Hematopoietic multipotent progenitor cell treated with erythropoietin and hydrocortisone succinate and interleukin-3 and kit ligand, for 8 days (in vitro differentiated cells): ENCODE data around the gene RASA3.
"Not testable (repeated sequence)": the region's sequence is repeated elsewhere in the genome, so short reads cannot be mapped to it uniquely, and the experiment has no call there.

Experiments used
- DNase-seq: peaks from one replicate; pipeline ENCODE4 v3.0.0-alpha.2; 2015

RASA3 gene

DNA sequence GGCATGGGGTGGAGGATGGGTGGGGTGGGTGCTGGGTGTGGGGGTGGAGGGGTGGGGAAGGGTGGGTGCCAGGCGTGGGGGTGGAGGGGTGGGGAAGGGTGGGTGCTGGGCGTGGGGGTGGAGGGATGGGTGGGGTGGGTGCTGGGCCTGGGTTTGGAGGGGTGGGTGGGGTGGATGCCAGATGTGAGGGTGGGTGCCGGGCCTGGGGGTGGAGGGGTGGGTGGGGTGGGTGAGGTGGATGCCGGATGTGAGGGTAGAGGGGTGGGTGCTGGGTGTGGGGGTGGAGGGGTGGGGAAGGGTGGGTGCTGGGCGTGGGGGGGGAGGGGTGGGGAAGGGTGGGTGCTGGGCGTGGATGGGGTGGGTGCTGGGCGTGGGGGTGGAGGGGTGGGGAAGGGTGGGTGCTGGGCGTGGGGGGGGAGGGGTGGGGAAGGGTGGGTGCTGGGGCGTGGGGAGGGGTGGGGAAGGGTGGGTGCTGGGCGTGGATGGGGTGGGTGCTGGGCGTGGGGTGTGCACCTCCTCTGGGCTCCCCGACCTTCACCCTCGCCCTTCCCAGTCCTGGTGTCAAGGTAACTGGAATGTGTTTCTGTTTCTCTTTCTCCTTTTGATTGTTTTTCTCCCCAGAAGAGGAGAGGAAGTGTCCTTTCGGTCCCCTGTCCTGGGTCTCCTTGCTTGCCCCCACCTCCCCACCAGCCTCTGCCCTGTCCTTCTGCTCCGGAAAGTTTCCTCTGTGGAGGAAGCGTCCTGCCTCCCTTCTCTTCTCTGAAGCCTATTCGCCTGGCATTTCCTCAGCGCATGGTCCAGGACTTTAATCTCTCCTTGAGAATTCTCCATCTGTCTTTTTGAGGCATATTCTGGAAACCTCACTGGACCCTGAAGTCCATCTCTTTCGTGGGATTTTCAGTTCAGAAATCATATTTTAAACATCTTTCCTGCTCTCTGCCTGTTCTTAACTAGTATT is 23.8 kb upstream of the RASA3 start:
- DNase-seq: no peak

DNA sequence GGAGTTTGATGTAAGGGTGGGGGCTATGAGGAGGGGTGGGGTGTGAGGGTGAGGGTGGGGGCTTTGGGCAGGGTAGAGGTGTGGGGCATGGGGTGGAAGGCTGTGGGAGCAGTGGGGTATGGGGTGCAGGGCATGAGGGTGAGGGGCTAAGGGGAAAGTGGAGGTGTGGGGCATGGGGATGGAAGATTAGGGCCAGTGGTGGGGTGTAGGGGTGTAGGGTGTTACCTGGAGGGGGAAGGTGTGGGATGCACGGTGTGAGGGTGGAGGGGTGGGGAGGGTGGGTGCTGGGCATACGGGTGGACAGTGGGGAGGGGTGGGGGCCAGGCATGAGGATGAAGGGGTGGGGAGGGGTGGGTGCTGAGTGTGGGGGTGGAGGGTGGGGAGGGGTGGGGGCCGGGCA is 22.9 kb upstream of the RASA3 start:
- no peak for DNase-seq

DNA sequence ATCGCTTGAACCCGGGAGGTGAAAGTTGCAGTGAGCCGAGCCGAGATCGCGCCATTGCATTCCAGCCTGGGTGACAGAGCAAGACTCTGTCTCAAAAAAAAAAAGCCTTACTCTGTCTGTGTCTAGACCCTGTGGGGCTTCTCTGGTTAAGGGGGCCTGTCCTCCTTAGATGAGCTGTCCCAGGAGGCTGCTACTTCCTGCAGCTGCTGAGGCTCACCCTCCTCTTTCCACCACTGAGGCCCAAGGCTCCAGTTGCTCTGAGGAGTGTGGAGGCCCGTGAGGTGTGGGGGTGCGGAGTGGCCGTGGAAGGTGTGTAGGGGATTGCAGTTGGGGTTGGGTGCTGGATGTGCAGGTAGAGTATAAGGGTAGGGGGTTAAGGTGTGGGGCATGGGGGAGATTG is 22.1 kb upstream of the RASA3 start:
- DNase-seq: no peak

DNA sequence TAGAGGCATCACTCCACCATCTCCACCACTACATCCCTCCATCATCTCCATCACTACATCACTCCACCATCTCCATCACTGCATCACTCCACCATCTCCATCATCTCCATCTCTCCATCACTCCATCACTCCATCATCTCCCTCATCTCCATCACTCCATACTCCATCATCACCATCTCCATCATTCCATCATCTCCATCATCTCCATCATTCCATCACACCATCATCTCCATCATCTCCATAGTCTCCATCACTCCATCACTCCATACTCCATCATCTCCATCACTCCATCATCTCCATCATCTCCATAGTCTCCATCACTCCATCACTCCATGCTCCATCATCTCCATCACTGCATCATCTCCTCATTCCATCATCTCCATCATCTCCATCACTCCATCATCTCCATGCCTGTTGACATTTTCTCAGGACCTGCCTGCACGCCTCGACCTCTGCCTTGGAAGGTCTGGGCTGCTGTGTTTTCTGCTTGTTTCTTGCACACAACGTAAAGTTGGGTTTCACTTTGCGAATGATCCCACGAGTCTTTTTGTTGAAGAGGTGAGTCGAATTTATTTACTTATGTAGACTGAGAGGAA is 21.2 kb upstream of the RASA3 start:
- no peak for DNase-seq

DNA sequence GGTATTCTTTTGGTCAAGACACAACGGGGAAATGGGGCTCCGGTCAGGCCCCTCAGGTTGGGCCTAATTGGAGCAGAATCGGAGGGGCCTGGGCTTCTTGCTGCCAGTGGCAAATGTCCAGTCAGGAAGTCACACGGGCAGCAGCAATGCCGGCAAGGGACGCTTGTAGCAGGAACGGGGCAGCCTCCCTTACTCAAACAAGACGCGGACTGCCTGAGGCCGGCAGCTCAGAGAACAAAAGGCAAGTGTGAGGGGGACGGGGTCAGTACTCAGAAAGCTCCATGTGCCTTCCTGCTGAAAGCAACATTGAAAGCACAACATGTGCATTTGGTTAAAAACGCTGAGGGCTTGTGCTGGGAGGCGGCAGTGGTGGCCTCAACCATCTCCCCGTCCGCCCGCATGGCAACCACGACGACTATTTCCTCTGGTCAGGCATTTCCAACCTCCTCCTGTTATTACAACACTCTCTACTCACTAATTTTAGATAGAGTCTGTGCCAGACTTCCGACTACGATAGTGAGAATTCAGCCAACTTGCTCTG is 20.5 kb upstream of the RASA3 start:
- DNase-seq: no peak

DNA sequence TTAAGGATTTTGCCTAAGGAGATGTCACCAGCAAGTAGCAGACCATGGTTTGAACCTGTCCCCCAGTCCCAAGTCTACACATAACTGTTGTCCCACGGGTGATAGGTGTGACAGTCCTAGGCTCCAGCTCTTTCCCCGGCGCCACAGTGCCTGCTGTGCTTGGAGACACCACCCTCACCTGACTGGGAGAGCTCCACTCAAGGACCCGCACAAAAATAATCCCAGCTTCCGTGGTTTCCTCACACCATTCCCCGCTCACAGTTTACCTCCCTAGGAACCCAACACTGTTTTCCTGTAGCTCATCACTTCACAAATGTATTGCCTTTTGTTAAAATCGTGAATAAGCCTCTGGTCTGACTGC is 19.8 kb upstream of the RASA3 start:
- DNase-seq: no peak

DNA sequence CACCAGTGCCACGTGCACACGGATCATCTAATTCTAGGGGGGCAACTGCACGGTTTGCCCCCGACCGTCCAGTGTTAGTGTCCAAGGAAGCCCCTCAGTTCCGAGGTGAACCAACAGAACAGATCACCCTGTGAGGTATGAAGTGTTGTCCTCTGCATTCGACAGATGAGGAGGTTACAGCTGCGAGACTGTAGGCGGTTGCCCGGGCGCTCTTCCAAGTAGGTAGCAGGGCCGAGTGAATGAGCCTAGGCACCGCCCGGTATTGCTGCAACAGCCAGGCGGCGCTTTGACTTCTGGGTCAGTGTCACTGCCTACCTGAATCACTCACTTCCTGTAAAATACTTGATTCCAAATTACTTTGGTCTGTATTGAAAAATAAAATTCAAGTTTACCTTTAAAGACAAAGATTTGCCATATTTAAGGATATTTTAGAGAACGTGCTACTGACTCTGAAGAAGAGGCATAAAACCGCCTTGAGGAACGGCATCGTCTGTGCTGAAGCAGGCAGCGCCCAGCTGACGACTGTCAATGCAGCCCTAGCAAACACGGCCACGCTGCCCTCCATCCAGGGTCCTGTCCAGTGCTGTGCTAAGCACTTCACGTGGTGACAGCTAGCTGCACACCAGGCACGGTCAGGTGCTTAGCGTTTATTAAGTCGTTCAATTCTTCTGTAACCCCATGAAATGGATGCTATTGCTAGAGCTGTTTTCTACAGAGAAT is 19.3 kb upstream of the RASA3 start:
- peak; percentile 60 for DNase-seq

DNA sequence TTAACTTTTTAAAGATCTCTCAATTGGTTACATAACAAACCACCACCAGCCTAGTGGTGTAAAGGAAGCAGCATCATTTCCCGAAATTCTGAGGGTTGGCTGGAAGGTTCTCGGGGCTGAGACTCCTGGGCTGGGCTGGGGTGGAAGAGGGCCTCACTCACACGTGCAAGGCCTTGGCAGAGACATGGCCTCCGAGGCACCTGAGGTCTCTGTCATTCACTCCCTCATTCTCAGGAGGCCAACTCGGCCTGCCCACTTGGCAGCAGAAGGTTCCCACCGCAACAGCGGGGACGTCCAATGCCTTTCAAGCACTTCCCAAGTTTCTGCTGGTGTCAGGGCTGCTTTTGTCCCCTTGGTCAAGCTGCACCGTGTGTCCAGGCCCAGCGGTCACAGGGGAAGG is 18.6 kb upstream of the RASA3 start:
- no peak for DNase-seq

DNA sequence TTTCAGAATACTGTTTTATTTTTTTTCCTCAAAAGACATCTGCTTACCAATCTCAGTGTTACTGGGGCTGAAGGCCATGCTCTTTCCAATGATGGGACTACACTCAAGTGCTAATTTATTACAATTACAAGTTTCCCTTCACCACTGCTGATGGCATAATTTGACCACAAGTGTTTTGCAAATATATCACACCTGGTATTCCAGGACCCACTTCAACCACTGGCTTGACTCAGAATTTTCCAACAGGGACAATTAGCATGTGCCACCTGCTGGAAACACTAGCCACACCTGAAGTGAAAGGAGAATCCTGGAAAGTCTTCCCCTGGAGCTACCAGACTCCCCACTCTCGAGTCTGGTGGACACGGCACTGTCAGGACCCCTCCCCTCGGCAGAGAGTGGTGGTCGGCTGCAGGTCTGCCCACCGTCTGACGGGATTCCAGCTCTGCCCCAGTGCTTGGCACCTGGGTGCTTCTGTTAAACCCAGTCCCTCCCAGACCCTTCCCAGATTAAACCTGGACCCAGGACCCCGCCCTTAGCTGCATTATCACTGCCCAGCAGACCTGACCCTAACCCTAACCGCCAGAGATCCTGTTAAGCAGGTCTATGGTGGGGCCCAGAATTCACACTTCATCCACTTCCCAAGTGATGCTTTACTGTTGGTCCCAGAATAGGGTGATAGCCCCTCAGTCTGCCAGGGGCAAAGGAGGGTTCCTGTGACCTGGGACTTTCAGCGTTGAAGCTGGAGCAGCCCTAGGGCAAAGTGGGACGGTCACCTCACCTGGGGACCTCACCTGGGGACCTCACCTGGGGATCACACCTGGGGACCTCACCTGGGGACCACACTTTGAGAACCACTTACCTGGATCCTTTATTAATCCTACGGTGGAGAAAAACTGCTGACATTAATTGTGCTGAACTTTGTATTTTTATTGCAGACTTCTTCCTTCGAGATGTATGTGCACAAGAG is 17.6 kb upstream of the RASA3 start:
- DNase-seq: no peak

DNA sequence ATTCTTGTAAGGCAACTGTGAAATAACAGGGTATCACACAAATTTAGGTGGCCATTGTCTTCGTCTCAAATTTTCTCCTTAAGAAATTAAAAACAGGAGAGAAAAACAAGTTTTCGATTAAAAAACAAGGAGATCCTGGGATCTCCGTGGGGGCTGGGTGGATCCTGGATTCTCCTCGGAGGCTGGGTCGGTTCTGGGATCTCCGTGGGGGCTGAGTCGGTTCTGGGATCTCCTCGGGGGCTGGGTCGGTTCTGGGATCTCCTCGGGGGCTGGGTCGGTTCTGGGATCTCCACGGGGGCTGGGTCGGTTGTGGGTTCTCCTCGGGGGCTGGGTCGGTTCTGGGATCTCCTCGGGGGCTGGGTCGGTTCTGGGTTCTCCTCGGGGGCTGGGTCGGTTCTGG is 16.5 kb upstream of the RASA3 start:
- not testable (repeated sequence) for DNase-seq

DNA sequence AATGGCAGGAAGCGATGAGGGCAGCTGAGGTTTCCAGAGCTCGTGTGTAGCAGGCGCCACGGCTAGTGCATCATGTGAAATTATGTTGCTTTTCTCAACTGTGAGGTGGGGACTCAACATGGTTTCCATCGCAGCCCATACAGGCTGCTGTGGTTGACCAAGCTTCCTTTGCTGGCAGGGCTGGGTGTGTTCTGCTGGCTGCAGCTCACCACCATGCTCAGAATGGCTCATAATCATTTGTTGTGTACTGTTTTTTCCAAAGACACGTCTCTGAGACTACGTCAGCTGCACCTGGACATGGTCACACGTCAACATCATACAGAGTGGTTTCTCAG is 16.1 kb upstream of the RASA3 start:
- DNase-seq: peak; percentile 56

DNA sequence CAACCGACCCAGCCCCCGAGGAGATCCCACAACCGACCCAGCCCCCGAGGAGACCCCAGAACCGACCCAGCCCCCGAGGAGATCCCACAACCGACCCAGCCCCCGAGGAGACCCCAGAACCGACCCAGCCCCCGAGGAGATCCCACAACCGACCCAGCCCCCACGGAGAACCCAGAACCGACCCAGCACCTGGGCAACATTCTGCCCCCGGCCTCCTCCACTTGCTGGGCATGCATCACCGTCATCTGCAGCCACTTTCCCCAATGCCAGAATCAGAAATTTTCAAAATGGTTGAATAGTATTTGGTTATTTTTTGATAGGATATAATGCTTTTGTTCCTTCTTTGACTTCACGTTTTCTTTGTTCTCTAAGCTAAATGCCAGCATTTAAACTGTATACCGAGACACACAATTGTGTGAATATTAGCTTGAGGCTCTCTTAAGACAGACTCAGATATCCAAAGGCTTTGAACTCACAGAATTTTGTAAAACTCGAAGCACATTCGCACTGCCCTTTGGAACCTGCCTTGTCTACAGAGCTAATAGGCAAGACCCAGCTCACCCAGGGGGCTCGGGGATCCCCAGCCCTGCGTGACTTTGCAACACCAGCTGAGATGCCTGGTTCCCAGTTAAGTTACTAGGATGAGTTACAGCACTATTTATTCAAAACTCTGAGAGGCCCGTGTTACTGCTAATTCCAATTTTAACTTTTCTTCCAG is 15.5 kb upstream of the RASA3 start:
- peak; percentile 21 for DNase-seq

DNA sequence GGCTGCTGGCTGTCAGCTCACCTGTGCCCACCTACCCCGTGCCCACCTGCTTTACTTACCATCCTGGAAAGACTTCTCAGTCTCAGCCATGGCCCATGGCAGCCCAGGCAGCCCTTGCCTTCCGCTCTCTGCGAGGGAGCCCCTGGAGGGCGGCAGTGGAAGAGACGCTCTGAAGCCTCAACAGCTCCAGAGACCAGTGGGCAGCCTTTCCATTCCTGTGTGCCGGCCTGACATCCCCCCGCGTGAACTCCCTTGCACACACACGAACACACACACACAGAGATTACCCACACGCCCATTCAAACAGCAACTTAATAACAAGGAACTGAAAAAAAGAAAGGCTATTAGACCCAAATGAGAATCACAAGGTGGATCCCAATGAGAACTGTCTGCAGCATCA is 14.2 kb upstream of the RASA3 start:
- DNase-seq: peak; percentile 43

DNA sequence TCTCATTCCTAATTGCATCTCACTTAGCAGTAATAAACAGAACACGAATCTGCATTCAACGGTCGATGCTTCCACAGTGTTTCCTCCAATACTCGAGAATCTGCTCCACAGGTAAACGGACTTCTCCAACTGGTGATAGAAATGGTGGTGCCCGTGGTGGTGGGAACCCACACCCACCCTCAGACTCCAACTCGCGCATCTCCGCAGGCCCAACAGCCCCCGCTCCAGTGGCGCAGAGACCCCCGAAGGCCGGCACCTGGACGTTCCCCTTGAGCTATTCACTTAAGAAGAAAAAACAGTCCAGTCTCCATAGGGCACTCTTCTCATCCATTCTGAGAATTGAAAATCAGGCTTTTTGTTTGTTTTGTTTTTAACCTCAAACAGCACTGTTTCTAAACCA is 13.8 kb upstream of the RASA3 start:
- DNase-seq: no peak

DNA sequence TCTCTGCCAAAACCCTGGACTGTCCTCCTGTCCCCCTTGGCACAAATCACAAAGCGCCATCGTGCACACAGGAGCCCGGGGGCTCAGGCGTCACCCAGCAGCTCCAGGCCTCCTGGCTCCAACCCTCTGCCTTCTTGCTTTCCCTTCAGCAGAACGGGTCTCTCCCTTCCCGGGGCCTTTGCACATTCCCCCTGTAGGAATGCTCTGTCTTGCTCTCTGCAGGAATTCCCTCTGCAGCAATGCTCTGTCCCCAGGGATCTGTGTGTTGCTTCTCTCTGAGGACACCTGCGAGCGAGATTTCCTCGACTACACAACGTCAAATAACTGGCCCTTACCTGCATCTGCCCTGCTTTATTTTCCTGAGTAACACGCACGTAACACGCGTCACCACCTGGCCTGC is 13.3 kb upstream of the RASA3 start:
- no peak for DNase-seq

DNA sequence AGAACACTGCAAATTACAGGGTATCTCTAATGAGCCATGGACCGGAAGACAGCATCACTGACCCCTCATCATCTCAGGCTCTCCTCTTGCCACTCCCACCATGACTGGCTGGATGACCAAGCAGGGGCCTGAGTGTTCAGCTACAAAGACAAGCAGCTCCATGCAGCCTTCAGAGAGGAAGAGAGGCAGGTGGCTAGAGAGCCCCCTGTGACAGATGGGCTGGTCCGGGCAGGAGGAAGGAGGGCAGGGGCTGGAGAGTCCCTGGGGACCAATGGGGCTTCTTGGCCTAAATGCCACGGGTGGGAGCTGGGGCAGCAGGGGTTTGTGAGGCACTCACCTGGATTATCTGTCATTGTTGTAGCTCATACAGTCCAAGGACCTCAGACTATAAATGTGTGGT is 12.8 kb upstream of the RASA3 start:
- DNase-seq: no peak

DNA sequence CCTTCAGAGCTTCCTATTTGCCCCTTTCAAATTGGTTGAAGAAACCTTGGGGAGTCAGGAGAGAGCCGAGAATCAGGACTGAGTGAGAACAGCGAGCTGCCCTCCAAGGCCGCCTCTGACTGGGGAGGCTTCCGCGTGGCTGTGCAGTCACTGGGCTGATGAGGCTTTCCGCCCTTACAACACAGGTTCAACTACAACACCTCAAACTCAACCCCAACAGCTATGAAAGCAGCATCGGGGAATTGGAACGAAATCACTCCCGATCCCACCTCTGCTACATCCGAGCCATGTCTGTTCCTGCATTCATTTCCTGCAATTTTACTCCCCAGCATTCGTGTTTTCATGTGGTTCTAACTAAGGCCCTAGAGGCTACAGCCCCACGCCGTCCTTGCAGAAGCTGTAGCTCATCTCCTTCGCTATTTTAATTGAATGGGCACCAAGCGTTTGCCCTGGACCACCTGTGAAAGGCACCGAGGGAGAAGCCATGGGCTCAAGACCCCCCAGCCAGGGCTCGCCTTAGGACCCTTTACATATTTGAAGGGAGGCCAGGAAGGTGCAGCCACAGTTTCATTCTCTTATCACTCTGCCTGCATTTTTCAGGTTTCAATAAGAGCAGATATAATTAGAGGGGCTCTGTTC is 12.3 kb upstream of the RASA3 start:
- DNase-seq: no peak

DNA sequence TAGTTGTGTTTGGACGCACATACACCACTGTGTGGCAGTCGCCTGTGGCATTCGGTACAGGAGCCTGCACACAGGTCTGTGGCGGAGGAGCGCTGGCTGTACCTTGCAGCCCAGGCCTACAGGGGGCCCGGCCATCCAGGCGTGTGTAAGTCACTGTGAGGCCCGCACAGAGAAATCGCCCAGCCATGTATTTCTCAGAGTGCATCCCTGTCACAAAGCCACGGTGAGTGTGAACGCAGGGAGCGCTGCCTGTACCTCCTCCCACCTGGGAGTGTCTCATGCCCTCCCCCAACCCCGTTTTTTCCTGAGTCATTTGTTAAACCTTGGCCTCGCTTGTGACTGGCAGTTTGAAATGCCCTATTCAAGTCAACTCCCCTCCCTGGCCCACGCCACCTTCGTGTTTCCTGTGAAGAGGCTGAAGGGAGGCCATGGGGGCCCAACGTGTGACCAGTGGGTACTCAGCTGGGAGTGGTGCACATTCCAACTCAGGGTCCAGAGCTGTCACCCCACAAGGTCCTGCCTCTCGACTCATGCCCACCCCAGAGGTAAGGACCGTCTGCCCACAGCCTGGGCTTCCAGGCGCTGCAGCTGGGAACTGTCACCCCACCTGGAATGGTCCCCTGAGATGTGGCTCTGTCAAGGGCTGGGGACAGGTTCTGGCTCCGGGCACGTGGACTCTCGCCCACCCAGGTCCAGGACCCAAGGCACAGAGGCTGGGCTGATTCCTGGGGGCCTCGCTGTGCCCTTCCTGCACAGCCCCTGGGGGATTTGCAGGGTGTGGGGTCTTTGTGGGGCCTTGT is 11.6 kb upstream of the RASA3 start:
- peak; percentile 68 for DNase-seq

DNA sequence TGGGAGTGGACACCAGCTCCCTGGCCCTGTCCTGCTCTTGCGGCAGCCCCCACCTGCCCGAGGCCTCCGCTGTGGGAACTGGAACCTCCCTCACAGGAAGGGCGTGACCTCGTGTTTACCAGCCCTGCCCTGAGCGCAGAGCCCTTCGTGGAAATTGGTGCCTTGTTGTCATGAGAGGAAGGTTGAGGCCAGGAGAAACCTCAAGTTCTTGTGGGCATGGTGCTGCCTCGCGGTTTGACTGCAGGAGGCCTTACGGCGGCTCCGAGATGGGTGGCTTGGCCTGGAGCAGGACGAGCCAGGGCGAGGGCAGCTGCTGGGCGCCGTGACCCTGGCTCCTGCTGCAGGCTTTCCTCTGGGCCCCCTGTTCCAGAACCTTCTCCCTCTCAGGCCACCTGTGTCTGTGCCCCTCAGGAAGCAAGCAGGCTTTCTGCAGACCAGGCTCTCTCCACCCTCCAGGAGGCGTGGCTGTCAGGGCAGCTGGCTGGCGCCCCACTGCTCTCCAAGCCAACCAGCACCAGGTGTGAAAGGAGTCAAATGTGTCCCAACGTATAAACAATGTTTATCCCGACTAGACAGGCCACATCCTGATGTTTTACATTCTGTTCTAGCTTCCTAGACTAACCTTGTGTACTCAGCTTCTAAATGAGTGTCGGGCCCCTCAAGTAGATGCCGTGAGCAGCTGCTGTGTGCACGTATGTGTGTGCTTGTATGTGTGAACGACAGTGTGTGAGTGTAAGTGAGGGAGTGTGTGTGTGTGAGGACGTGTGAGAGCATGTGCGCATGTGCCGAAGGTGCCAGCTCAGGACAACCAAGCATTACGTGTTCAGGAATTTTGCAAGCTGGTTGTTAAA is 10.4 kb upstream of the RASA3 start:
- peak; percentile 86 for DNase-seq

DNA sequence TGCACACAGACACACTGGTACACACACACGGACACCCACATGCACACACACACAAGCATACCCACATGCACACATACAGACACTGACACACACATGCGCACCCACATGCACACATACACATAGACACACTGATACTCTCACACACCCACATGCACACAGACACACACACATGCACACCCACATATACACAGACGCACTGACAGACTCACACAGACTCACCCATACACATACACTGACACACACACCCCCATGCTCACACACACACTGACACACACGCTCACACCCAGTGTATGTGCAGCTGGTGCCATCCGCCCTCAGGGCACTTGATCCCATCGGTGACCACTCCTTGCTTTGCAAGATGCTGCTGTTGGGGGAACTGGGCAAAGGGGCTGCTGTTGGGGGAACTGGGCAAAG is 9.7 kb upstream of the RASA3 start:
- DNase-seq: no peak
